Activated CD4-positive, alpha-beta T cell treated with anti-CD3 and anti-CD28 coated beads for 36 hours (primary cell): Measurements from ENCODE around the gene RCOR3. TPM values are rescaled to one million over a fixed set of nuclear protein-coding genes. Genes with fewer than 3 reads are reported as not detected.
"Not testable (repeated sequence)": the region's sequence is repeated elsewhere in the genome, so short reads cannot be mapped to it uniquely, and the experiment has no call there.

Experiments
- ATAC-seq: fragments of 200-7000 bp; cut with Tn5 transposase; one replicate; pipeline ENCODE4 v1.10.0; 2021; ENCODE audit warnings: mild to moderate bottlenecking, moderate library complexity
- CTCF ChIA-PET: fragments of 350-600 bp; sonication (Branson Sonifier 250); formaldehyde crosslinking; loops from one replicate; lab custom pipeline; 2021; ENCODE audit warnings: antibody characterized with exemption; lab: Charles Lee
- POLR2A ChIA-PET: fragments of 350-600 bp; sonication (Branson Sonifier 250); formaldehyde crosslinking; loops from one replicate; lab custom pipeline; 2021; ENCODE audit warnings: antibody characterized with exemption, inconsistent platforms; lab: Charles Lee
- DNase-seq: peaks from one replicate; pipeline ENCODE4 v3.0.0-alpha.2; 2020
- H3K27ac Mint-ChIP-seq: one replicate; pipeline ENCODE4 v1.8.0; 2021; ENCODE audit warnings: mixed read lengths
- H3K27me3 Mint-ChIP-seq: one replicate; pipeline ENCODE4 v1.8.0; 2021; ENCODE audit warnings: mixed read lengths
- H3K36me3 Mint-ChIP-seq: one replicate; pipeline ENCODE4 v1.8.0; 2021; ENCODE audit warnings: low read depth, mixed read lengths
- H3K4me1 Mint-ChIP-seq: one replicate; pipeline ENCODE4 v1.8.0; 2021; ENCODE audit warnings: mixed read lengths
- H3K4me3 Mint-ChIP-seq: one replicate; pipeline ENCODE4 v1.8.0; 2021; ENCODE audit warnings: mild to moderate bottlenecking, moderate library complexity, mixed read lengths
- H3K9me3 Mint-ChIP-seq: one replicate; pipeline ENCODE4 v1.8.0; 2021; ENCODE audit warnings: low read depth, mixed read lengths
- intact Hi-C, 2 experiments: fragments of 100-400 bp; cut with DNase I in 1 of 2; cut with micrococcal nuclease in 1 of 2; formaldehyde crosslinking; loops; one replicate each; pipeline versions ENCODE4 v1.14.2 to v1.15.1; 2022 to 2024; cut with DNase I, micrococcal nuclease
- total RNA-seq, 2 experiments: library from RNA; stranded (reverse); gene quantifications; one replicate each; pipeline ENCODE4 v1.2.3, GENCODE V29; 2021

Gene RCOR3
- total RNA-seq, 2 experiments from 2014 or later: 31.0 to 33.4 TPM

DNA sequence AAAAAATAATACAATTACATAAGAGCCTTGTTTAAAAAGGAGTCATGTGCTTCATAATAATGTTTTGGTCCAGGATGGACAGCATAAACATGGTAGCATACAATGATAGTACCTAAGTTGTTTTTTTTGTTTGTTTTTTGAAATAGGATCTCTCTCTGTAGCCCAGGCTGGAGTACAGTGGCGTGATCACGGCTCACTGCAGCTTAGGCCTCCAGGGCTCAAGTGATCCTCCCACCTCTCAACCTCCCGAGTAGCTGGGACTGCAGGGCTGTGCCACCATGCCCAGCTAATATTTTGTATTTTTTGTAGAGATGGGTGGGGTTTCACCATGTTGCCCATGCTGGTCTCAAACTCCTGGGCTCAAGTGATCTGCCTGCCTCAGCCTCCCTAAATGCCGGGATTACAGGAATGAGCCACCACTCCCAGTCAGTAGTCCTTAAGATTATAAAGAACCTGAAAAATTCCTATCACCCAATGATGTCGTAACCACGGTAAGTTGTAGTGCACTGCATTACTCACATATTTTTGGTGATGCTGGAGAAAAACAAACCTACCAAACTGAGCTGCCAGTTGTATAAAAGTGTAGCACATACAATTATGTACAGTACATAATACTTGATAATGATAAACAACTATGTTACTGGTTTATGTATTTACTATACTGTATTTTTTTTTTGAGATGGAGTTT, 22.4 kb upstream of the RCOR3 start:
- H3K27ac Mint-ChIP-seq: no peak overlapping the region
- H3K4me3 Mint-ChIP-seq: no peak overlapping the region
- no peaks in the 10 kb centered on the region for H3K9me3 Mint-ChIP-seq
- peaks cover 3% of the 10 kb centered on the region for H3K27me3 Mint-ChIP-seq
- CTCF ChIA-PET: no interaction called here
- DNase-seq: no peak
- ATAC-seq: no peak
- POLR2A ChIA-PET: no interaction called here
- no peaks in the 10 kb centered on the region for H3K36me3 Mint-ChIP-seq
- intact Hi-C loops: no loop called here
- no peaks in the 10 kb centered on the region for H3K4me1 Mint-ChIP-seq

DNA sequence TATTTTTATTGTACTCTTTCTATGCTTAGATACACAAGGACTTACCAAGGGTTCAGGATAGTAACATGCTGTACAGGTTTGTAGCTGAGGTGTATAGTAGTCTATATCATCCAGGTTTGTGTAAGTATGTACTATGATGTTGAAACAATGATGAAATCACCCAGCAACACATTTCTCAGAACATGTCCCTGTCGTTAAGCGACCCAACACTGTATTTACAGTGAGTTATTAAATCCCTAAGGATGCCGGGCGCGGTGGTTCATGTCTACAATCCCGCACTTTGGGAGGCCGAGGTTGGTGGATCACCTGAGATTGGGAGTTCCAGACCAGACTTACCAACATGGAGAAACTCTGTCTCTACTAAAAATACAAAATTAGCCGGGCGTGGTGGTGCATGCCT, 21.6 kb upstream of the RCOR3 start:
- ATAC-seq (no peak), DNase-seq (no peak)
- H3K27me3 Mint-ChIP-seq: peaks cover 3% of the 10 kb centered on the region
- CTCF ChIA-PET: no interaction called here
- H3K4me1 Mint-ChIP-seq: no peaks in the 10 kb centered on the region
- H3K9me3 Mint-ChIP-seq: no peaks in the 10 kb centered on the region
- POLR2A ChIA-PET: no interaction called here
- intact Hi-C loops: no loop called here
- no peaks in the 10 kb centered on the region for H3K36me3 Mint-ChIP-seq
- no peak overlapping the region for H3K27ac Mint-ChIP-seq
- H3K4me3 Mint-ChIP-seq: no peak overlapping the region

DNA sequence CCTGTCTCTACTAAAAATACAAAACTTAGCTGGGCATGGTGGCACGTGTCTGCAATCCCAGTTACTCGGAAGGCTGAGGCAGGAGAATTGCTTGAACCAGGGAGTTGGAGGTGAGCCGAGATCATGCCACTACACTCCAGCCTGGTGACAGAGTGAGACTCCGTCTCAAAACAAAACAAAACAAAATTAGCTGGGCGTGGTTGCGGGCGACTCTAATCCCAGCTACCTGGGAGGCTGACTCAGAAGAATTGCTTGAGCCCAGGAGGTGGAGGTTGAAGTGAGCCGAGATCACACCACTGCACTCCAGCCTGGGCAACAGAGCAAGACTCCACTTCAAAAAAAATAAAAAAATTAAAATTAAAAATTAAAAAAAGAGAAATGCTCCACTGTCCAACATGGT, 18.6 kb upstream of the RCOR3 start:
- DNase-seq, POLR2A ChIA-PET, H3K9me3 Mint-ChIP-seq, H3K36me3 Mint-ChIP-seq, H3K27me3 Mint-ChIP-seq, intact Hi-C loops, H3K4me1 Mint-ChIP-seq, H3K27ac Mint-ChIP-seq, ATAC-seq, H3K4me3 Mint-ChIP-seq: not testable (repeated sequence)
- CTCF ChIA-PET: interaction anchor here (0.6 kb wide), 1 partner anchor 838 kb away, joined by 4 read pairs; no protein-coding TSS in a partner anchor

DNA sequence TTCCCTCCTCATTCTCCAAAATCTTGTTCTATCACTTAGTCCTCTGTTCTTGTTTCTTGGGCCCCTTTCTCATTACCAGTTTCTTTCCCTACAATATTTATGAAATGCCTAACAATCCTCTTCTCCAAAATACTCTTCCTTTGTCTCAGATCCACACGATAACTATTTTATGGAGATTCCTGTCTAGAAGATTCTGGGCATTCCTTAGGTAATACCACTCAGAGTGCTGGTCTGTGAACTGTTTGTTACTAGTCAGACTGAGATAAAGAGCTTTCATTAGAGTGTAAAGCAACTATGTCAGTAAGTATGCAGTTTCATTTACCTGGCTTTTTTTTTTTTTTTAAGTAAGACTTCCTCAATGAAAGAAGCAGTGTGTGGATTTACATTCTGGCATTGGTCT, 18.1 kb upstream of the RCOR3 start:
- intact Hi-C loops: no loop called here
- DNase-seq (no peak), ATAC-seq (no peak)
- Mint-ChIP-seq H3K36me3 (no peaks in the 10 kb centered on the region), H3K27me3 (peaks cover 3% of the 10 kb centered on the region), H3K4me1 (no peaks in the 10 kb centered on the region), H3K4me3 (no peak overlapping the region), H3K27ac (no peak overlapping the region), H3K9me3 (no peaks in the 10 kb centered on the region)
- ChIA-PET CTCF (interaction anchor here (0.6 kb wide), 1 partner anchor 839 kb away, joined by 4 read pairs; no protein-coding TSS in a partner anchor), POLR2A (no interaction called here)

DNA sequence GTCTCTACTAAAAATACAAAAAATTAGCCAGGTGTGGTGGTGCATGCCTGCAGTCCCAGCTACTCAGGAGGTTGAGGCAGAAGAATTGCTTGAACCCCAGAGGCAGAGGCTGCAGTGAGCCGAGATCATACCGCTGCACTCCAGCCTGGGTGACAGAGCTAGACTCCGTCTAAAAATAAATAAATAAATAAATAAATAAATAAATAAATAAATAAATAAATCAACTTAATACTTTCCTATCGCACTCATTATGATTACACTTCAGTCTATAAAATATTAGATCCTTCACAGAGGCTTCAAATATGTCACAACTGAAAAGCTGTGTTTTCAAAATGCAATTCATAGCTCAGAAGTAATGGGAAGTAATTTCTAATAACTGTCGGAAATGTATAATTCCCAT, 15.5 kb upstream of the RCOR3 start:
- CTCF ChIA-PET, ATAC-seq, H3K27me3 Mint-ChIP-seq, H3K36me3 Mint-ChIP-seq, H3K27ac Mint-ChIP-seq, DNase-seq, H3K4me3 Mint-ChIP-seq, H3K4me1 Mint-ChIP-seq, intact Hi-C loops, H3K9me3 Mint-ChIP-seq, POLR2A ChIA-PET: not testable (repeated sequence)

DNA sequence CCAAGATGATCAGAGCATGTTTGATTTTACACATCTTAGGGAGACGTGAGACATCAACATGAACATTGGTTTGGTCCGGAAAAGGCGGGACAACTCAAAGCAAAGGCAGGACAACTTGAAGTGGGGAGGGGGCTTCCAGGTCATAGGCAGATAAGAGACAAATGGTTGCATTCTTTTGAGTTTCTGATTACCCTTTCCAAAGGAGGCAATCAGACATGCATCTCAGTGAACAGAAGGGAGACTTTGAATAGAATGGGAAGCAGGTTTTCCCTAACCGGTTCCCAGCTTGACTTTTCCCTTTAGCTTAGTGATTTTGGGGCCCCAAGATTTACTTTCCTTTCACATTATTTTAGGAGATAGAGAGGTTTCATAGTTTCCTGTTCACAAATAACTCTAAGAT, 12.6 kb upstream of the RCOR3 start:
- ATAC-seq, intact Hi-C loops, H3K27ac Mint-ChIP-seq, H3K4me1 Mint-ChIP-seq, DNase-seq, H3K9me3 Mint-ChIP-seq, POLR2A ChIA-PET, H3K36me3 Mint-ChIP-seq, H3K27me3 Mint-ChIP-seq, CTCF ChIA-PET, H3K4me3 Mint-ChIP-seq: not testable (repeated sequence)

DNA sequence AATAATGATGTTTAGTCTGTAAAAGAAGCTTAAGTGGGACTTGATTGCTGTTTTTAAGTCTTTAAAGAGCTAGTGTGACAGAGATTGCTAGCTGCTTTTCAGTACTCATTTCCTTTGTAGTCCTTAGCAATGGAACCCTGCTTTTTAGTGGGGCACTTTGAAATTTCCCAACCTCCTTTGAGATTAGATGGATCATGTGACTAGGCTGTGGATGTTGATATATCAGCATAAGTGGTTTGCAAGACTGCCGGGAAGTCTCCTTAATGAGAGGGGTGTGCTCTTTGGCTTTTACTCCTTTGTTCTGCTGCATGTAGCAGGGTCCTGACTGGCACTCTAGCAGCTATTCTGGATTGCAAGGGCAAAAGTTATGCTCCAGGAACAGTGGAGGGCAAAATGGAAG, 11.2 kb upstream of the RCOR3 start:
- H3K27ac Mint-ChIP-seq: no peak overlapping the region
- H3K9me3 Mint-ChIP-seq: no peaks in the 10 kb centered on the region
- ATAC-seq: no peak

DNA sequence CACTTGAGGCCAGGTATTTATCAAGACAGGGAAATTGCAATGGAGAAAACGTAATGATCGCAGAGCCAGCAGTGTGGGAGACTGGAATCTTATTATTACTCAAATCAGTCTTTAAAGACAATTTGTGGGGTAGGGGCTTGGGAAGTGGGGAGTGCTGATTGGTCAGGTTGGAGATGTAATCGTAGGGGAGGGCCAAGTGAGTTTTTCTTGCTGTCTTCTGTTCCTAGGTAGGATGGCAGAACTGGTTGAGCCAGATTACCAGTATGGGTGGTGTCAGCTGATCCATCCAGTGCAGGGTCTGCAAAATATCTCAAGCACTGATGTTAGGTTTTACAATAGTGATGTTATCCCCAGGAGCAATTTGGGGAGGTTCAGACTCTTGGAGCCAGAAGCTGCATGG, 9.6 kb upstream of the RCOR3 start:
- H3K4me1 Mint-ChIP-seq, H3K9me3 Mint-ChIP-seq, DNase-seq, H3K4me3 Mint-ChIP-seq, CTCF ChIA-PET, H3K36me3 Mint-ChIP-seq, ATAC-seq, H3K27me3 Mint-ChIP-seq, H3K27ac Mint-ChIP-seq, POLR2A ChIA-PET: not testable (repeated sequence)
- intact Hi-C loops: loop anchor here in 1 of 2 experiments (10.0 kb wide), 1 partner anchor 1465 kb away; the partner anchor contains the start of gene C1orf74

More for the DNA sequence above, 11.2 kb upstream of the RCOR3 start:
- Mint-ChIP-seq H3K36me3 (no peaks in the 10 kb centered on the region), H3K27me3 (no peaks in the 10 kb centered on the region), H3K4me1 (peaks cover 5% of the 10 kb centered on the region), H3K4me3 (no peak overlapping the region)
- no peak for DNase-seq
- intact Hi-C loops: no loop called here
- CTCF ChIA-PET: no interaction called here
- POLR2A ChIA-PET: interaction anchor here (0.6 kb wide), 1 partner anchor 9 kb away, joined by 3 read pairs; no protein-coding TSS in a partner anchor

DNA sequence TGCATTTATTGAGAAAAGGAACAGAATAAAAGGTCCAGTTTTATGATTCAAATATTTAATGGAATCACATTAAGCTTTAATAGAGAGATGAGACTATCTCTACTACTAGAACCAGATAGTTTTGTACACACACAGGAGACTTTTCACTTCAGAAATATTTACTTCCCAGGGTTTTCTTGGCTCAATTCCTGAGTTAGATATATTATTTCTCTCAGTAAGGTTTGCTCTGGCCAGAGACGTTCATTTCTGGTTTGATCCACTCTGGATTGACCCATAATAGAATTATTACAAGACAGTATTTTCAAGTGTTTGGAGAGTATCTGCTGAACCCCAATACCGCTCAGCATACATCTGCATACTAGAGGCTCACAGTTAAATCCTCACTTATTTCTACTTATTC, 1.3 kb upstream of the RCOR3 start:
- peak overlapping the region; percentile 96 for H3K27ac Mint-ChIP-seq
- H3K36me3 Mint-ChIP-seq: peaks cover 10% of the 10 kb centered on the region
- ATAC-seq: no peak
- peak overlapping the region; percentile 90 for H3K4me3 Mint-ChIP-seq
- peaks cover 13% of the 10 kb centered on the region for H3K4me1 Mint-ChIP-seq
- no peaks in the 10 kb centered on the region for H3K9me3 Mint-ChIP-seq
- ChIA-PET CTCF (interaction anchor here (0.5 to 1.9 kb wide), 8 partner anchors 14 to 257 kb away, joined by 3 to 6 read pairs (median 3); partner anchors contain the start of gene KCNH1), POLR2A (interaction anchor here (1.6 kb wide), 1 partner anchor 884 kb away, joined by 4 read pairs; no protein-coding TSS in a partner anchor)
- H3K27me3 Mint-ChIP-seq: no peaks in the 10 kb centered on the region
- DNase-seq: no peak
- intact Hi-C loops: loop anchor here (2.0 to 10.0 kb wide), 5 partner anchors 47 to 1473 kb away; partner anchors contain the start of gene C1orf74 (in 1 of the 2)

DNA sequence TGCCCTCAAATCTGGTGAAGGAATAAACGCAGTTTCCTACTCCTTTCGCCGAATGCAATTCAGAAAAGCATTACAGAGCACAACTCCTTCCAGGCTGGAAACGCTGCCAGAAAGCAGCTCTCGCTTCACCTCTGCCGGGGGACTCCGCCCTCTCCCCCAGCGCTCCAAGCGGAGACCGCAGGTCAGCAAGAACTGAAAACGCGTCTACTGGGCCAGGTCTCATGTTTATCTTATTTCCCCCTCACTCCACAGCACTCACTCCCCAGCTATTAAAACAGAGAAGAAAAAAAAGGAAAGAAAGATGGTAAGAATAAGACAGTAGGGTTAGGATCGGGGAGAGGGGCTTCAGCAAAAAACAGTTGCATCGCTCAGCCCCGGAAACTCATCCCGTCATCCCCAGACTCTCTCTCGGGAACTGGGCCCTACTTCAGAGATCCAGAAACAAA, 833 bp upstream of the RCOR3 start:
- Mint-ChIP-seq H3K9me3 (no peaks in the 10 kb centered on the region), H3K4me3 (peak overlapping the region; percentile 90), H3K27ac (peak overlapping the region; percentile 96), H3K4me1 (peaks cover 13% of the 10 kb centered on the region), H3K27me3 (no peaks in the 10 kb centered on the region), H3K36me3 (peaks cover 10% of the 10 kb centered on the region)
- CTCF ChIA-PET: interaction anchor here (0.5 to 1.9 kb wide), 9 partner anchors 9 to 257 kb away, joined by 3 to 6 read pairs (median 3); no protein-coding TSS in a partner anchor
- POLR2A ChIA-PET: interaction anchor here (1.6 kb wide), 1 partner anchor 885 kb away, joined by 4 read pairs; no protein-coding TSS in a partner anchor
- DNase-seq (peak; percentile 83), ATAC-seq (peak; percentile 36)
- intact Hi-C loops: loop anchor here (2.0 to 10.0 kb wide), 5 partner anchors 46 to 1474 kb away; partner anchors contain the start of gene C1orf74 (in 1 of the 2)

DNA sequence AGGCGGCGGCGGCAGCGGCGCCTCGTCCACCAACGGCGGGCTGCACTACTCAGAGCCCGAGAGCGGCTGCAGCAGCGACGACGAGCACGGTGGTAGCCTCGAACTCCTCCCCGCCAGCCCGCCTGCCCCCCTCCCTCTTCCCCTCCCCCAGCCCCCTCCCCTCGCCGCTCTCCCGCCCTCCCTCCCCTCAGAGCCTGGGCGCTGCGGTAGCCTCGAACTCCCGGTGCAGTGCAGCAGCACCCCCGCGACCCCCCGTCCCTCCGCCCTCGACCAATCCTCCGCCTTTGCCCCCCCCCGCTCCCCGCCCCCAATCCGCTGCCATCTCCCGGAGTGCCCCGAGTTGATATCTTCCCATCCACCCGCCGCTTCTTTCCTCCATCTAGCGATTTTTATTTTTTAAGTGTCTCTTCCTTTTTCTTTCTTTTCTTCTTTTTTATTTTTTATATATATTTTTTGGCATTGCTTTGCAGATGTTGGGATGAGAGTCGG, 516 bp downstream of the RCOR3 start:
- Mint-ChIP-seq H3K36me3 (peaks cover 16% of the 10 kb centered on the region), H3K9me3 (no peaks in the 10 kb centered on the region), H3K4me3 (peak overlapping the region; percentile 90), H3K27me3 (no peaks in the 10 kb centered on the region), H3K27ac (peak overlapping the region; percentile 83), H3K4me1 (peaks cover 13% of the 10 kb centered on the region)
- DNase-seq (peak; percentile 78), ATAC-seq (peak; percentile 22)
- ChIA-PET POLR2A (no interaction called here), CTCF (interaction anchor here (2.8 kb wide), 1 partner anchor 19 kb away, joined by 10 read pairs; no protein-coding TSS in a partner anchor)
- intact Hi-C loops: loop anchor here (1.0 to 10.0 kb wide), 18 partner anchors 22 to 1475 kb away; partner anchors contain the start of genes C1orf74 (in 1 of the 2), DTL (in 1 of the 2), INTS7 (in 1 of the 2) and NEK2 (in 1 of the 2)
